Neural cell (in vitro differentiated cells): ENCODE measurements around the gene BHLHA15. TPM values are rescaled to one million over a fixed set of nuclear protein-coding genes. Genes with fewer than 3 reads are reported as not detected.

Experiments used
- H2AFZ ChIP-seq: fragments of 200-600, 300-800 bp; sonication (generic), shearing (Covaris generic); 2 replicates; pipeline ENCODE4 v1.6.0; 2014; ENCODE audit warnings: low read depth, mild to moderate bottlenecking, antibody characterized with exemption, low read length, moderate library complexity
- H3F3A ChIP-seq: fragments of 200-600 bp; shearing (Covaris generic); 2 replicates; pipeline ENCODE4 v1.6.1; 2016; ENCODE audit warnings: mild to moderate bottlenecking, moderate library complexity, mixed read lengths, antibody characterized with exemption, low read length; ENCODE audit not compliant: insufficient read depth, poor library complexity, severe bottlenecking
- H3K27ac ChIP-seq: fragments of 200-600, 300-800 bp; sonication (generic), shearing (Covaris generic); 2 replicates; pipeline ENCODE4 v1.5.1; 2014; ENCODE audit warnings: mild to moderate bottlenecking, low read length, moderate library complexity
- H3K27me3 ChIP-seq: fragments of 300-800, 200-600 bp; sonication (generic), shearing (Covaris generic); 2 replicates; pipeline ENCODE4 v1.6.0; 2014; ENCODE audit warnings: mild to moderate bottlenecking, low read depth, low read length, moderate library complexity; ENCODE audit not compliant: insufficient read depth
- H3K36me3 ChIP-seq: fragments of 300-800, 200-600 bp; sonication (generic), shearing (Covaris generic); 2 replicates; pipeline ENCODE4 v1.5.1; 2014; ENCODE audit warnings: mild to moderate bottlenecking, antibody characterized with exemption, low read length, moderate library complexity; ENCODE audit not compliant: insufficient read depth
- H3K4me2 ChIP-seq: fragments of 300-800, 200-600 bp; sonication (generic), shearing (Covaris generic); 2 replicates; pipeline ENCODE4 v1.6.0; 2014; ENCODE audit warnings: mild to moderate bottlenecking, low read length
- H3K4me3 ChIP-seq: fragments of 300-800, 200-600 bp; sonication (generic), shearing (Covaris generic); 2 replicates; pipeline ENCODE4 v1.5.1; 2014; ENCODE audit warnings: mild to moderate bottlenecking, low read length, moderate library complexity
- H3K79me2 ChIP-seq: fragments of 200-600 bp; shearing (Covaris generic); replicated peaks from 2 replicates; pipeline ENCODE4 v1.6.0; 2014; ENCODE audit warnings: mild to moderate bottlenecking, low read length, moderate library complexity; ENCODE audit not compliant: insufficient read depth
- H3K9ac ChIP-seq: fragments of 300-800, 200-600 bp; sonication (generic), shearing (Covaris generic); 2 replicates; pipeline ENCODE4 v1.6.1; 2016; ENCODE audit warnings: mild to moderate bottlenecking, low read length, mixed read lengths
- H3K9me2 ChIP-seq: fragments of 200-600 bp; shearing (Covaris generic); 2 replicates; pipeline ENCODE4 v1.6.1; 2016; ENCODE audit warnings: mild to moderate bottlenecking, low read length, mixed read lengths; ENCODE audit not compliant: insufficient read depth
- H3K9me3 ChIP-seq: fragments of 200-600, 300-800 bp; sonication (generic), shearing (Covaris generic); 2 replicates; pipeline ENCODE4 v1.6.1; 2016; ENCODE audit warnings: mild to moderate bottlenecking, mixed run types, low read length, moderate library complexity, mixed read lengths
- H4K20me1 ChIP-seq: fragments of 200-600 bp; shearing (Covaris generic); 2 replicates; pipeline ENCODE4 v1.6.1; 2016; ENCODE audit warnings: mild to moderate bottlenecking, mixed run types; ENCODE audit not compliant: insufficient read depth
- CTCF ChIP-seq: fragments of 450-650 bp; IDR thresholded peaks from 2 replicates; pipeline ENCODE4 v1.5.1; 2014; ENCODE audit warnings: antibody characterized with exemption, mild to moderate bottlenecking, moderate library complexity; ENCODE audit not compliant: poor library complexity, severe bottlenecking
- EP300 ChIP-seq: fragments of 450-650 bp; conservative IDR thresholded peaks from 2 replicates; pipeline ENCODE4 v1.6.1; 2014; ENCODE audit warnings: antibody characterized with exemption, mild to moderate bottlenecking, moderate library complexity; ENCODE audit not compliant: poor library complexity, severe bottlenecking
- EZH2 ChIP-seq: fragments of 200-600, 300-800 bp; shearing (Covaris generic), sonication (generic); IDR thresholded peaks from 2 replicates; pipeline ENCODE4 v1.6.1; 2014; ENCODE audit warnings: antibody characterized with exemption, low read length, borderline replicate concordance, mild to moderate bottlenecking; ENCODE audit not compliant: insufficient read depth, poor library complexity, severe bottlenecking
- MXI1 ChIP-seq: fragments of 450-650 bp; conservative IDR thresholded peaks from 2 replicates; pipeline ENCODE4 v1.6.1; 2014; ENCODE audit warnings: antibody characterized with exemption, mild to moderate bottlenecking; ENCODE audit not compliant: poor library complexity, severe bottlenecking
- POLR2AphosphoS5 ChIP-seq: IDR thresholded peaks from 2 replicates; pipeline ENCODE4 v1.6.1; 2012
- RAD21 ChIP-seq: fragments of 450-650 bp; conservative IDR thresholded peaks from 2 replicates; pipeline ENCODE4 v1.6.1; 2014; ENCODE audit warnings: antibody characterized with exemption, mild to moderate bottlenecking, moderate library complexity
- REST ChIP-seq: IDR thresholded peaks from 2 replicates; pipeline ENCODE4 v1.6.1; 2012; ENCODE audit warnings: borderline replicate concordance
- SMC3 ChIP-seq: fragments of 450-650 bp; conservative IDR thresholded peaks from 2 replicates; pipeline ENCODE4 v1.6.1; 2014; ENCODE audit warnings: antibody characterized with exemption, mild to moderate bottlenecking, moderate library complexity; ENCODE audit not compliant: poor library complexity
- TAF1 ChIP-seq: IDR thresholded peaks from 2 replicates; pipeline ENCODE4 v1.6.1; 2012; ENCODE audit warnings: low read depth
- polyA plus RNA-seq: library from polyadenylated mRNA; depleted of rRNA; stranded (reverse); fragments of >200 nt; gene quantifications from 2 replicates; pipeline ENCODE4 v1.2.3, GENCODE V29; 2014

Gene BHLHA15
- polyA plus RNA-seq, 1 donor from 2014 or later: not detected

- H3K27ac ChIP-seq: no peak overlapping the region
- TF ChIP-seq EZH2 (no peak), CTCF (no peak), TAF1 (no peak), MXI1 (no peak), RAD21 (no peak), SMC3 (no peak)
- no peaks in the 10 kb centered on the region for H3K9me3 ChIP-seq
Observed at GRCh38 chr7:98166668-98166970, 44.6 kb upstream of the BHLHA15 start.

GRCh38 chr7:98167653-98168052, 43.6 kb upstream of the BHLHA15 start:
- Histone ChIP-seq H3K27me3 (no peaks in the 10 kb centered on the region), H2AFZ (no peak overlapping the region), H3K9me2 (no peaks in the 10 kb centered on the region), H3K9me3 (no peaks in the 10 kb centered on the region), H3K9ac (no peak overlapping the region), H3K4me2 (no peak overlapping the region), H3K4me3 (no peak overlapping the region), H3F3A (no peaks in the 10 kb centered on the region), H3K27ac (no peak overlapping the region), H4K20me1 (no peaks in the 10 kb centered on the region), H3K79me2 (peaks cover 5% of the 10 kb centered on the region), H3K36me3 (no peaks in the 10 kb centered on the region)
- TF ChIP-seq EP300: no peak
- TF ChIP-seq REST: no peak
- no peak for TF ChIP-seq MXI1
- no peak for TF ChIP-seq TAF1
- no peak for TF ChIP-seq SMC3
- TF ChIP-seq CTCF: no peak
- no peak for TF ChIP-seq EZH2
- TF ChIP-seq POLR2AphosphoS5: no peak
- TF ChIP-seq RAD21: no peak

More at GRCh38 chr7:98166668-98166970, 44.6 kb upstream of the BHLHA15 start:
- Histone ChIP-seq H3K27me3 (no peaks in the 10 kb centered on the region), H3K9me2 (no peaks in the 10 kb centered on the region), H3K4me2 (no peak overlapping the region), H3F3A (no peaks in the 10 kb centered on the region), H4K20me1 (no peaks in the 10 kb centered on the region), H3K36me3 (no peaks in the 10 kb centered on the region), H2AFZ (no peak overlapping the region), H3K9ac (no peak overlapping the region), H3K4me3 (no peak overlapping the region), H3K79me2 (peaks cover 5% of the 10 kb centered on the region)
